GM23338 (cell line): ENCODE measurements around the gene BICC1. TPM values are rescaled to one million over a fixed set of nuclear protein-coding genes. Genes with fewer than 3 reads are reported as not detected.

Experiments
- ATAC-seq: fragments of 200-7000 bp; cut with Tn5 transposase; 3 replicates; pipeline ENCODE4 v1.9.1; 2020
- DNase-seq: peaks from one replicate; pipeline ENCODE4 v3.0.0-alpha.2; 2015; ENCODE audit warnings: low spot score
- H2AFZ ChIP-seq: fragments of 200-600 bp; sonication (generic); 2 replicates; pipeline ENCODE4 v1.8.0; 2016; ENCODE audit warnings: antibody characterized with exemption, mild to moderate bottlenecking, moderate library complexity
- H3F3A ChIP-seq: fragments of 200-600 bp; sonication (generic); replicated peaks from 2 replicates; pipeline ENCODE4 v1.8.0; 2017; ENCODE audit warnings: antibody characterized with exemption, mixed run types, low read depth
- H3K27ac ChIP-seq: fragments of 200-600 bp; sonication (generic); 2 replicates; pipeline ENCODE4 v1.6.1; 2016; ENCODE audit warnings: low read depth
- H3K27me3 ChIP-seq: fragments of 200-600 bp; sonication (generic); 2 replicates; pipeline ENCODE4 v1.8.0; 2016; ENCODE audit warnings: mild to moderate bottlenecking, mixed run types, moderate library complexity; ENCODE audit not compliant: insufficient read depth
- H3K36me3 ChIP-seq: fragments of 200-600 bp; sonication (generic); 2 replicates; pipeline ENCODE4 v1.8.0; 2016; ENCODE audit warnings: mild to moderate bottlenecking; ENCODE audit not compliant: insufficient read depth
- H3K4me1 ChIP-seq: fragments of 200-600 bp; sonication (generic); 2 replicates; pipeline ENCODE4 v1.8.0; 2016; ENCODE audit warnings: mild to moderate bottlenecking, moderate library complexity; ENCODE audit not compliant: insufficient read depth
- H3K4me2 ChIP-seq: fragments of 200-600 bp; sonication (generic); 2 replicates; pipeline ENCODE4 v1.7.1; 2017; ENCODE audit warnings: mixed run types
- H3K4me3 ChIP-seq: fragments of 200-600 bp; sonication (generic); 2 replicates; pipeline ENCODE4 v1.6.1; 2016; ENCODE audit warnings: mixed run types
- H3K79me2 ChIP-seq: fragments of 200-600 bp; sonication (generic); replicated peaks from 2 replicates; pipeline ENCODE4 v1.8.0; 2017; ENCODE audit warnings: mild to moderate bottlenecking; ENCODE audit not compliant: insufficient read depth
- H3K9me2 ChIP-seq: fragments of 200-600 bp; sonication (generic); 2 replicates; pipeline ENCODE4 v1.8.0; 2017; ENCODE audit not compliant: insufficient read depth
- H4K20me1 ChIP-seq: fragments of 200-600 bp; sonication (generic); replicated peaks from 2 replicates; pipeline ENCODE4 v1.8.0; 2017; ENCODE audit warnings: mild to moderate bottlenecking; ENCODE audit not compliant: insufficient read depth
- H3K27ac Mint-ChIP-seq: 2 replicates; pipeline ENCODE4 v1.8.0; 2020; ENCODE audit warnings: inconsistent platforms, mild to moderate bottlenecking, moderate library complexity, mixed read lengths
- H3K27me3 Mint-ChIP-seq: 3 replicates; pipeline ENCODE4 v1.8.0; 2022; ENCODE audit warnings: low read depth, mild to moderate bottlenecking, moderate library complexity, mixed read lengths, inconsistent platforms; ENCODE audit not compliant: insufficient read depth, poor library complexity
- H3K36me3 Mint-ChIP-seq: 3 replicates; pipeline ENCODE4 v1.8.0; 2021; ENCODE audit warnings: low read depth, mild to moderate bottlenecking, inconsistent platforms, moderate library complexity, mixed read lengths
- H3K4me1 Mint-ChIP-seq: 3 replicates; pipeline ENCODE4 v1.8.0; 2020; ENCODE audit warnings: mild to moderate bottlenecking, inconsistent platforms, mixed read lengths
- H3K4me3 Mint-ChIP-seq: 3 replicates; pipeline ENCODE4 v1.8.0; 2021; ENCODE audit warnings: moderate library complexity, mild to moderate bottlenecking, inconsistent platforms, mixed read lengths
- H3K9me3 Mint-ChIP-seq: 3 replicates; pipeline ENCODE4 v1.8.0; 2020; ENCODE audit warnings: moderate library complexity, mild to moderate bottlenecking, inconsistent platforms, mixed read lengths
- CREB1 ChIP-seq: fragments of 250-450 bp; sonication (Bioruptor Pico); IDR thresholded peaks from 2 replicates; pipeline ENCODE4 v1.5.0; 2020; ENCODE audit warnings: low read depth, mild to moderate bottlenecking, moderate library complexity
- EZH2phosphoT487 ChIP-seq: fragments of 200-600 bp; sonication (generic); IDR thresholded peaks from one replicate; pipeline ENCODE4 v1.8.1; 2018; ENCODE audit warnings: antibody characterized with exemption; ENCODE audit not compliant: unreplicated experiment
- JUNB ChIP-seq: IDR thresholded peaks from one replicate; pipeline ENCODE4 v1.6.1; 2016; ENCODE audit warnings: antibody characterized with exemption; ENCODE audit not compliant: unreplicated experiment
- NANOG ChIP-seq: IDR thresholded peaks from 2 replicates; pipeline ENCODE4 v1.6.1; 2016; ENCODE audit warnings: antibody characterized with exemption, borderline replicate concordance
- ZNF114 ChIP-seq: fragments of 250-450 bp; sonication (Bioruptor Pico); IDR thresholded peaks from 2 replicates; pipeline ENCODE4 v1.5.0; 2020; ENCODE audit warnings: mild to moderate bottlenecking, moderate library complexity
- polyA plus RNA-seq: library from polyadenylated mRNA; unstranded; fragments of >200 nt; fragmentation: Nextera tagmentation; extraction: Ambion mirVana; gene quantifications from 2 replicates; pipeline ENCODE4 v1.2.1, GENCODE V29; 2016
- total RNA-seq: library from RNA; depleted of rRNA; stranded (reverse); fragments of >200 nt; shearing (Covaris generic); gene quantifications from 2 replicates; pipeline ENCODE4 v1.2.3, GENCODE V29; 2014
- TF ChIP-seq, protein P1 (sequence below): IDR thresholded peaks from one replicate; pipeline ENCODE4 v1.6.1; 2018; ENCODE audit warnings: antibody characterized with exemption; ENCODE audit not compliant: unreplicated experiment
- TF ChIP-seq, protein P2 (sequence below), 2 experiments: fragments of 200-600 bp in 1 of 2; sonication (generic) in 1 of 2; conservative IDR thresholded peaks; 2 replicates each; pipeline versions ENCODE4 v1.5.1 to v1.6.1; 2016 to 2017; ENCODE audit warnings: antibody characterized with exemption in 2 of 2, low read depth in 2 of 2, mild to moderate bottlenecking in 2 of 2, moderate library complexity in 1 of 2
- TF ChIP-seq, protein P3 (sequence below): IDR thresholded peaks from 2 replicates; pipeline ENCODE4 v1.6.1; 2016; ENCODE audit warnings: antibody characterized with exemption

The BICC1 gene
- total and polyA plus RNA-seq, 2 experiments from 2014 or later: 1.3 to 2.2 TPM

DNA sequence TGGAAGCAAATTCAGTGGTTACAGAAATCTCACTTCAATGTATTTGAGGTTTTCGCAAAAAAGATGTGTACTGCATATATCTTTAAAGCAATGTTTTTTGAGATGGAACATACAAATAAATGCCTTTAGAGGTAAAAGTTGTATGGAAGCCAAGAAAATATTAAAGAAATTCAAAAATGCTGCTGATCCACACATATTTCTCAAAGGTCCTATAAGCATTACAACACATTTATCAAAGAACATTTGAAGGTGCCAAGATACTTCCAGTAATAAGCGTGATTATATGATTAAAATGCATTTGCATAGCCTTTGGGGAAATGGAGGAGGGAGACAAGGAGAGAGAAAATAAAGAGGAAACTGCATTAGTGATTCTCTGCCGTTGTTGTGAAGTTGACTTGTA is 260.1 kb downstream of the BICC1 start:
- DNase-seq (no peak), ATAC-seq (no peak)
- Histone ChIP-seq H3K4me1 (no peaks in the 10 kb centered on the region), H2AFZ (no peak overlapping the region), H3K4me3 (no peak overlapping the region), H4K20me1 (no peaks in the 10 kb centered on the region), H3F3A (no peaks in the 10 kb centered on the region), H3K27ac (no peak overlapping the region), H3K9me2 (no peaks in the 10 kb centered on the region), H3K79me2 (no peaks in the 10 kb centered on the region), H3K36me3 (no peaks in the 10 kb centered on the region), H3K27me3 (no peaks in the 10 kb centered on the region), H3K4me2 (no peak overlapping the region)
- no peak overlapping the region for H3K4me3 Mint-ChIP-seq
- H3K9me3 Mint-ChIP-seq: no peaks in the 10 kb centered on the region; the same call in 2 of the 3 replicates
- no peaks in the 10 kb centered on the region for H3K27me3 Mint-ChIP-seq
- no peaks in the 10 kb centered on the region for H3K36me3 Mint-ChIP-seq
- H3K4me1 Mint-ChIP-seq: peaks cover 2% of the 10 kb centered on the region; the same call in 2 of the 3 replicates
- no peak overlapping the region for H3K27ac Mint-ChIP-seq
- TF ChIP-seq, protein P1, sequence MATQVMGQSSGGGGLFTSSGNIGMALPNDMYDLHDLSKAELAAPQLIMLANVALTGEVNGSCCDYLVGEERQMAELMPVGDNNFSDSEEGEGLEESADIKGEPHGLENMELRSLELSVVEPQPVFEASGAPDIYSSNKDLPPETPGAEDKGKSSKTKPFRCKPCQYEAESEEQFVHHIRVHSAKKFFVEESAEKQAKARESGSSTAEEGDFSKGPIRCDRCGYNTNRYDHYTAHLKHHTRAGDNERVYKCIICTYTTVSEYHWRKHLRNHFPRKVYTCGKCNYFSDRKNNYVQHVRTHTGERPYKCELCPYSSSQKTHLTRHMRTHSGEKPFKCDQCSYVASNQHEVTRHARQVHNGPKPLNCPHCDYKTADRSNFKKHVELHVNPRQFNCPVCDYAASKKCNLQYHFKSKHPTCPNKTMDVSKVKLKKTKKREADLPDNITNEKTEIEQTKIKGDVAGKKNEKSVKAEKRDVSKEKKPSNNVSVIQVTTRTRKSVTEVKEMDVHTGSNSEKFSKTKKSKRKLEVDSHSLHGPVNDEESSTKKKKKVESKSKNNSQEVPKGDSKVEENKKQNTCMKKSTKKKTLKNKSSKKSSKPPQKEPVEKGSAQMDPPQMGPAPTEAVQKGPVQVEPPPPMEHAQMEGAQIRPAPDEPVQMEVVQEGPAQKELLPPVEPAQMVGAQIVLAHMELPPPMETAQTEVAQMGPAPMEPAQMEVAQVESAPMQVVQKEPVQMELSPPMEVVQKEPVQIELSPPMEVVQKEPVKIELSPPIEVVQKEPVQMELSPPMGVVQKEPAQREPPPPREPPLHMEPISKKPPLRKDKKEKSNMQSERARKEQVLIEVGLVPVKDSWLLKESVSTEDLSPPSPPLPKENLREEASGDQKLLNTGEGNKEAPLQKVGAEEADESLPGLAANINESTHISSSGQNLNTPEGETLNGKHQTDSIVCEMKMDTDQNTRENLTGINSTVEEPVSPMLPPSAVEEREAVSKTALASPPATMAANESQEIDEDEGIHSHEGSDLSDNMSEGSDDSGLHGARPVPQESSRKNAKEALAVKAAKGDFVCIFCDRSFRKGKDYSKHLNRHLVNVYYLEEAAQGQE: no peak
- no peak for TF ChIP-seq JUNB
- TF ChIP-seq ZNF114: no peak
- TF ChIP-seq, protein P2, sequence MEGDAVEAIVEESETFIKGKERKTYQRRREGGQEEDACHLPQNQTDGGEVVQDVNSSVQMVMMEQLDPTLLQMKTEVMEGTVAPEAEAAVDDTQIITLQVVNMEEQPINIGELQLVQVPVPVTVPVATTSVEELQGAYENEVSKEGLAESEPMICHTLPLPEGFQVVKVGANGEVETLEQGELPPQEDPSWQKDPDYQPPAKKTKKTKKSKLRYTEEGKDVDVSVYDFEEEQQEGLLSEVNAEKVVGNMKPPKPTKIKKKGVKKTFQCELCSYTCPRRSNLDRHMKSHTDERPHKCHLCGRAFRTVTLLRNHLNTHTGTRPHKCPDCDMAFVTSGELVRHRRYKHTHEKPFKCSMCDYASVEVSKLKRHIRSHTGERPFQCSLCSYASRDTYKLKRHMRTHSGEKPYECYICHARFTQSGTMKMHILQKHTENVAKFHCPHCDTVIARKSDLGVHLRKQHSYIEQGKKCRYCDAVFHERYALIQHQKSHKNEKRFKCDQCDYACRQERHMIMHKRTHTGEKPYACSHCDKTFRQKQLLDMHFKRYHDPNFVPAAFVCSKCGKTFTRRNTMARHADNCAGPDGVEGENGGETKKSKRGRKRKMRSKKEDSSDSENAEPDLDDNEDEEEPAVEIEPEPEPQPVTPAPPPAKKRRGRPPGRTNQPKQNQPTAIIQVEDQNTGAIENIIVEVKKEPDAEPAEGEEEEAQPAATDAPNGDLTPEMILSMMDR (conservative IDR thresholded peaks at IDR 0.05; ENCODE audit: low read depth in 2 of 2): no peak

DNA sequence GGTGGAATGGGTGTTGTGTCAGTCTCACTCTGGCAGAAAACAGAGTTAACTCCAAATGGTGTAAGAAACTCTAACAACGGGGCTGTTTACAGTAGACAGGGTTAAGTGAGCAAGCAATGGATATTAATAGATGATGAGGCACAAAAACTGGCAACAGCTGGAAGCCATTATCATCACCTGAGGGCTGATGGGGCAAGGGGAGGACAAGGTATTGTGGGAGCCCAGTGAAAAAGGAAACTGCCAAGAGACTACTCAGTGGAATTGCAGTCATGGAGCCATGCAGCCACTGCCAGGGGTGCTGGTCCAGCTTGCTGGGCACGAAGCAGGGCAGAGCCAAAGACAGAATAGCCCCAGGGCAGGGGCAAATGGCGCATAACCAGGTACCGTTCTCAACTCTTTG is 260.7 kb downstream of the BICC1 start:
- Mint-ChIP-seq H3K4me1 (peaks cover 2% of the 10 kb centered on the region; the same call in 2 of the 3 replicates), H3K36me3 (no peaks in the 10 kb centered on the region), H3K27ac (no peak overlapping the region), H3K9me3 (no peaks in the 10 kb centered on the region), H3K4me3 (no peak overlapping the region), H3K27me3 (no peaks in the 10 kb centered on the region)
- no peaks in the 10 kb centered on the region for H3F3A ChIP-seq
- H2AFZ ChIP-seq: no peak overlapping the region
- no peak overlapping the region for H3K4me2 ChIP-seq
- no peaks in the 10 kb centered on the region for H3K79me2 ChIP-seq
- DNase-seq: no peak
- H3K4me1 ChIP-seq: no peaks in the 10 kb centered on the region
- ATAC-seq: no peak
- no peaks in the 10 kb centered on the region for H3K36me3 ChIP-seq
- H3K27me3 ChIP-seq: no peaks in the 10 kb centered on the region
- no peak overlapping the region for H3K4me3 ChIP-seq
- no peak overlapping the region for H3K27ac ChIP-seq
- no peaks in the 10 kb centered on the region for H4K20me1 ChIP-seq
- H3K9me2 ChIP-seq: no peaks in the 10 kb centered on the region
- TF ChIP-seq CREB1 (CRISPR knock-in tag) (no peak), EZH2phosphoT487 (no peak), NANOG (no peak)
- TF ChIP-seq, protein P3, sequence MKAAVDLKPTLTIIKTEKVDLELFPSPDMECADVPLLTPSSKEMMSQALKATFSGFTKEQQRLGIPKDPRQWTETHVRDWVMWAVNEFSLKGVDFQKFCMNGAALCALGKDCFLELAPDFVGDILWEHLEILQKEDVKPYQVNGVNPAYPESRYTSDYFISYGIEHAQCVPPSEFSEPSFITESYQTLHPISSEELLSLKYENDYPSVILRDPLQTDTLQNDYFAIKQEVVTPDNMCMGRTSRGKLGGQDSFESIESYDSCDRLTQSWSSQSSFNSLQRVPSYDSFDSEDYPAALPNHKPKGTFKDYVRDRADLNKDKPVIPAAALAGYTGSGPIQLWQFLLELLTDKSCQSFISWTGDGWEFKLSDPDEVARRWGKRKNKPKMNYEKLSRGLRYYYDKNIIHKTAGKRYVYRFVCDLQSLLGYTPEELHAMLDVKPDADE: no peak
- TF ChIP-seq, protein P2 (conservative IDR thresholded peaks at IDR 0.05; ENCODE audit: low read depth in 2 of 2): no peak
